KMS-11 (cell line): ENCODE measurements around the gene GID4.

Source experiments
- H2AFZ ChIP-seq: fragments of 200-600 bp; sonication (generic); 2 replicates; pipeline ENCODE4 v1.6.1; 2016; ENCODE audit warnings: antibody characterized with exemption, mixed run types, low read depth
- H3K27ac ChIP-seq: fragments of 200-600 bp; sonication (generic); 2 replicates; pipeline ENCODE4 v1.6.1; 2016; ENCODE audit warnings: mild to moderate bottlenecking, mixed run types
- H3K27me3 ChIP-seq: fragments of 200-600 bp; sonication (generic); 2 replicates; pipeline ENCODE4 v1.6.1; 2017; ENCODE audit warnings: mild to moderate bottlenecking, low read depth, mixed run types, moderate library complexity; ENCODE audit not compliant: insufficient read depth
- H3K36me3 ChIP-seq: fragments of 200-600 bp; sonication (generic); 2 replicates; pipeline ENCODE4 v1.6.1; 2017; ENCODE audit warnings: mild to moderate bottlenecking, mixed run types; ENCODE audit not compliant: insufficient read depth
- H3K4me1 ChIP-seq: fragments of 200-600 bp; sonication (generic); 2 replicates; pipeline ENCODE4 v1.6.1; 2016; ENCODE audit warnings: mild to moderate bottlenecking, low read depth, mixed run types; ENCODE audit not compliant: poor library complexity, severe bottlenecking
- H3K4me2 ChIP-seq: fragments of 200-600 bp; sonication (generic); 2 replicates; pipeline ENCODE4 v1.7.0; 2016; ENCODE audit warnings: mild to moderate bottlenecking, mixed run types
- H3K4me3 ChIP-seq: fragments of 200-600 bp; sonication (generic); IDR thresholded peaks from 2 replicates; pipeline ENCODE4 v1.6.1; 2017; ENCODE audit warnings: low read depth, low read length, mixed read lengths; ENCODE audit not compliant: insufficient read depth
- H3K79me2 ChIP-seq: fragments of 200-600 bp; sonication (generic); 2 replicates; pipeline ENCODE4 v1.6.1; 2016; ENCODE audit warnings: low read depth, mixed run types; ENCODE audit not compliant: insufficient read depth
- H3K9ac ChIP-seq: fragments of 200-600 bp; sonication (generic); 2 replicates; pipeline ENCODE4 v1.6.1; 2016; ENCODE audit warnings: mild to moderate bottlenecking, mixed run types
- H4K20me1 ChIP-seq: fragments of 200-600 bp; sonication (generic); 2 replicates; pipeline ENCODE4 v1.6.1; 2016; ENCODE audit warnings: mild to moderate bottlenecking, mixed run types; ENCODE audit not compliant: insufficient read depth
- CTCF ChIP-seq: fragments of 200-600 bp; sonication (generic); conservative IDR thresholded peaks from 2 replicates; pipeline ENCODE4 v1.6.1; 2017; ENCODE audit warnings: low read depth, mild to moderate bottlenecking, antibody characterized with exemption, low read length, moderate library complexity, mixed read lengths

Gene GID4

DNA sequence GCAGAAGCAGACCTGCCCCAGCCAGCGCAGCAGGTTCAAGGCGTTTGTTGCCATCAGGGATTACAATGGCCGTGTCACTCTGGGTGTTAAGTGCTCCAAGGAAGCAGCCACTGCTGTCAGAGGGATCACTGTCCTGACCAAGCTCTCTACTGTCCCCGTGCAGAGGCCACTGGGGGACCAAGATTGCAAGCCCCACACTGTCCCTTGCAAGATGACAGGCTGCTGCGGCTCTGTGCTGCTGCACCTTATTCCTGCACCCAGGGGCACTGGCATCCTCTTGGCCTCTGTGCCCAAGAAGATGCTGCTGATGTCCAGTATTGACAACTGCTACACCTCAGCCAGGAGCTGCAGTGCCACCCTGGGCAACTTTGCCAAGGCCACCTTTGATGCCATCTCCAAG is 27.9 kb upstream of the GID4 start:
- no peak overlapping the region for H3K4me2 ChIP-seq
- H3K9ac ChIP-seq, result no peak overlapping the region
- H3K4me1 ChIP-seq, result no peaks in the 10 kb centered on the region
- H3K27ac ChIP-seq, result no peak overlapping the region
- no peak overlapping the region for H2AFZ ChIP-seq
- H3K79me2 ChIP-seq, result no peaks in the 10 kb centered on the region
- no peak overlapping the region for H3K4me3 ChIP-seq
- H3K27me3 ChIP-seq, result no peaks in the 10 kb centered on the region
- no peaks in the 10 kb centered on the region for H3K36me3 ChIP-seq
- H4K20me1 ChIP-seq, result no peaks in the 10 kb centered on the region
- TF ChIP-seq CTCF, result no peak

DNA sequence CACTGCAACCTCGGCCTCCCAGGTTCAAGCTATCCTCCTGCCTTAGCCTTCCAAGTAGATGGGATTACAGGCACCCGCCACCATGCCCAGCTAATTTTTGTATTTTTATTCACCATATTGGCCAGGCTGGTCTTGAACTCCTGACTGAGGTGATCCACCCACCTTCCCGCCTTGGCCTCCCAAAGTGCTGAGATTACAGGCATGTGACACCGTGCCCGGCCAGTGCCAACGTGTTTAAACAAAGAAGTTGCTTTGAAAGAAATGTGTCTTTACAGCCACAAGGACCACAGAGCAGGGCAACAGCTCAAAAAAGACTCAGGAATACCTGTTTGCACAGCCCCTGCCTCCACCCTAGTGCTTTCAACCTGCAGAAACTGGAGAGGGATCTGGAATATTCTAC is 25.2 kb upstream of the GID4 start:
- Histone ChIP-seq H3K4me2 (no peak overlapping the region), H3K27me3 (no peaks in the 10 kb centered on the region), H2AFZ (no peak overlapping the region), H3K79me2 (no peaks in the 10 kb centered on the region), H4K20me1 (no peaks in the 10 kb centered on the region), H3K36me3 (no peaks in the 10 kb centered on the region), H3K4me1 (no peaks in the 10 kb centered on the region), H3K27ac (no peak overlapping the region), H3K9ac (no peak overlapping the region), H3K4me3 (no peak overlapping the region)
- no peak for TF ChIP-seq CTCF

DNA sequence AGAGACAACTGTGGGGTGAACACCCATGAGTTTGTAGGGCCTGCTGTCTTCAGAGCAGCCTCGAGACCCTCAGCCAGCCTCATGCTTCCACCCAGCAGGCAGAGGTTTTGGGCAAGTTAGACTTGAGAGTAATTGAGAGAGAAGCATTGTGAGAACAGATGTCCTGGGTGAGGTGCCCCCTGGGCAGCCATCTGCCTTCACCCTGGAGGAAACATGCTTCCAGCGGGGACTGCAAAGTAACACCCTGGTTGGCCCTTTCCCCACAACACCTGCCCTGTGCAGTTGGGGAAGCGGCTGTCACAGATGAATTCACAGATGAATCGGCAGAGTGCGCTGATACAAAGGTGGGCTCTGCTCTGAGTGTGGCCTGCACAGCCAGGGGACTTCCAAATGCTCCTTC is 23.6 kb upstream of the GID4 start:
- Histone ChIP-seq H2AFZ (no peak overlapping the region), H3K27me3 (no peaks in the 10 kb centered on the region), H3K9ac (no peak overlapping the region), H3K79me2 (no peaks in the 10 kb centered on the region), H3K4me3 (no peak overlapping the region), H3K36me3 (no peaks in the 10 kb centered on the region), H3K27ac (no peak overlapping the region), H4K20me1 (no peaks in the 10 kb centered on the region), H3K4me2 (no peak overlapping the region), H3K4me1 (no peaks in the 10 kb centered on the region)
- no peak for TF ChIP-seq CTCF

DNA sequence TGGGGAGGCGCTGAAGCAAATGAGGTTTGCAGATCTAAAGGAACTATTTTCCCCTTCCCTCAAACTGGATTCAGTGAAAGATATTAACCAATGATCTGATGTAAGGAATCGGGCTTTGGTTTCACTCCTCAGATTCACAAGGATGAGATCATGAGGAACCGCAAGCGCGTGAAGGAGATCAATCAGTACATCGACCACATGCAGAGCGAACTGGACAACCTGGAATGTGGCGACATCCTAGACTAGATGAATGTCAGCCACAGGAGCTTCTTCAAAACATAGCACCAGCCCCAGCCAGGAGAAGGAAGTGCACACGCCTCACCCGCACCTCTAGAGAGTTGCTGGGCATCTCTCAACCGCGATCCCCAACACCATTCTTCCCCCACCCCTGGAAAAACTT is 22.8 kb upstream of the GID4 start:
- Histone ChIP-seq H3K9ac (no peak overlapping the region), H3K4me1 (no peaks in the 10 kb centered on the region), H3K27me3 (no peaks in the 10 kb centered on the region), H3K4me2 (no peak overlapping the region), H3K36me3 (no peaks in the 10 kb centered on the region), H3K4me3 (no peak overlapping the region), H3K27ac (no peak overlapping the region), H4K20me1 (no peaks in the 10 kb centered on the region), H2AFZ (no peak overlapping the region), H3K79me2 (no peaks in the 10 kb centered on the region)
- TF ChIP-seq CTCF, result no peak

GRCh38 chr17:18017958-18018357 is 21.2 kb upstream of the GID4 start:
- Histone ChIP-seq H3K4me2 (no peak overlapping the region), H2AFZ (no peak overlapping the region), H3K4me1 (no peaks in the 10 kb centered on the region), H3K36me3 (no peaks in the 10 kb centered on the region), H4K20me1 (no peaks in the 10 kb centered on the region), H3K79me2 (no peaks in the 10 kb centered on the region), H3K27ac (no peak overlapping the region), H3K27me3 (no peaks in the 10 kb centered on the region), H3K9ac (no peak overlapping the region), H3K4me3 (no peak overlapping the region)
- no peak for TF ChIP-seq CTCF
